H1 (cell line): ENCODE measurements around the gene SP5. TPM values are rescaled to one million over a fixed set of nuclear protein-coding genes. Genes with fewer than 3 reads are reported as not detected.
A peak's percentile ranks its signal among the peaks of the same experiment; 100 is the strongest.

Experiments
- KDM4A ChIP-seq: IDR thresholded peaks from one replicate; pipeline ENCODE4 v1.7.1; 2012; ENCODE audit warnings: low read depth, mild to moderate bottlenecking, moderate library complexity, low read length, inconsistent platforms; ENCODE audit not compliant: severe bottlenecking
- USF2 ChIP-seq: IDR thresholded peaks from 2 replicates; pipeline ENCODE4 v1.6.1; 2011; ENCODE audit warnings: low read length, improper control_type of control experiment
- polyA plus RNA-seq, 7 experiments: library from polyadenylated mRNA; depleted of rRNA in 3 of 7; stranded (reverse) in 5 of 7; unstranded in 2 of 7; fragments of >200 nt in 5 of 7; fragments of 200-250 nt in 2 of 7; gene quantifications; 1 replicate in 5 of 7; 2 replicates in 1 of 7; 4 replicates in 1 of 7; pipeline versions ENCODE4 v1.2.1 to v1.2.3, GENCODE V29; 2011 to 2013; ENCODE audit warnings: missing spikeins in 2 of 7, mixed read lengths in 2 of 7
- total RNA-seq: library from RNA; stranded (reverse); fragmentation: NEBNext Ultra II Directional; extraction: Animal tissue kit (Norgen Biotek cat#: 25700); gene quantifications from 2 replicates; pipeline ENCODE4 v1.2.1, GENCODE V29; 2021

SP5 gene
- total and polyA plus RNA-seq, 2 of the 8 experiments (the other 6 are each of a cell fraction or from before 2014, with no cell fraction given) = 0.17 TPM; not detected in 1

GRCh38 chr2:170715932-170716777, 1.0 kb downstream of the SP5 start (continued):
- no peak for TF ChIP-seq USF2
- TF ChIP-seq KDM4A = peak; percentile 41
